H9 (cell line): ENCODE data around the gene COX7B. TPM values are rescaled to one million over a fixed set of nuclear protein-coding genes. Genes with fewer than 3 reads are reported as not detected.
"Not testable (repeated sequence)": the region's sequence is repeated elsewhere in the genome, so short reads cannot be mapped to it uniquely, and the experiment has no call there.

Experiments used
- DNase-seq: peaks from one replicate; pipeline ENCODE4 v3.0.0-alpha.2; 2017
- H2AFZ ChIP-seq: one replicate; pipeline ENCODE4 v1.6.1; 2013; ENCODE audit warnings: mild to moderate bottlenecking, low read length, control low read depth, moderate library complexity
- H2AK5ac ChIP-seq: 2 replicates; pipeline ENCODE4 v1.6.1; 2013; ENCODE audit warnings: low read length, control low read depth, mixed read lengths; ENCODE audit not compliant: insufficient read length
- H2BK120ac ChIP-seq: one replicate; pipeline ENCODE4 v1.6.1; 2013; ENCODE audit warnings: low read depth, mild to moderate bottlenecking, low read length, control low read depth, inconsistent platforms; ENCODE audit not compliant: poor library complexity, severe bottlenecking
- H2BK12ac ChIP-seq: 2 replicates; pipeline ENCODE4 v1.6.1; 2013; ENCODE audit warnings: low read length, control low read depth, mixed read lengths, low read depth; ENCODE audit not compliant: insufficient read length
- H2BK15ac ChIP-seq: 2 replicates; pipeline ENCODE4 v1.6.1; 2013; ENCODE audit warnings: low read depth, low read length, control low read depth
- H2BK20ac ChIP-seq: one replicate; pipeline ENCODE4 v1.6.1; 2013; ENCODE audit warnings: low read depth, mild to moderate bottlenecking, low read length, control low read depth, inconsistent platforms; ENCODE audit not compliant: poor library complexity, severe bottlenecking
- H2BK5ac ChIP-seq: 2 replicates; pipeline ENCODE4 v1.6.1; 2013; ENCODE audit warnings: low read length, control low read depth, mixed read lengths; ENCODE audit not compliant: insufficient read length
- H3K14ac ChIP-seq: 2 replicates; pipeline ENCODE4 v1.6.1; 2013; ENCODE audit warnings: low read length, control low read depth; ENCODE audit not compliant: insufficient read depth
- H3K18ac ChIP-seq: 2 replicates; pipeline ENCODE4 v1.6.1; 2013; ENCODE audit warnings: low read depth, mild to moderate bottlenecking, mixed read lengths, low read length, control low read depth; ENCODE audit not compliant: insufficient read length
- H3K23ac ChIP-seq: 2 replicates; pipeline ENCODE4 v1.6.1; 2013; ENCODE audit warnings: low read length, control low read depth, mixed read lengths, low read depth; ENCODE audit not compliant: insufficient read length
- H3K23me2 ChIP-seq: 2 replicates; pipeline ENCODE4 v1.6.1; 2013; ENCODE audit warnings: low read depth, mild to moderate bottlenecking, mixed read lengths, low read length, control low read depth; ENCODE audit not compliant: insufficient read length, poor library complexity, severe bottlenecking
- H3K27ac ChIP-seq: 2 replicates; pipeline ENCODE4 v1.5.1; 2013; ENCODE audit warnings: low read length, control low read depth, mixed read lengths, low read depth; ENCODE audit not compliant: insufficient read length
- H3K27me3 ChIP-seq: 2 replicates; pipeline ENCODE4 v1.6.1; 2013; ENCODE audit warnings: low read length, control low read depth, inconsistent platforms; ENCODE audit not compliant: insufficient read depth
- H3K4ac ChIP-seq: 2 replicates; pipeline ENCODE4 v1.6.1; 2013; ENCODE audit warnings: low read depth, mild to moderate bottlenecking, control low read depth, inconsistent platforms, low read length, moderate library complexity
- H3K4me1 ChIP-seq: 2 replicates; pipeline ENCODE4 v1.6.1; 2013; ENCODE audit warnings: low read length, control low read depth, inconsistent platforms; ENCODE audit not compliant: insufficient read depth
- H3K4me2 ChIP-seq: 2 replicates; pipeline ENCODE4 v1.6.1; 2013; ENCODE audit warnings: low read length, control low read depth, mixed read lengths; ENCODE audit not compliant: insufficient read length, insufficient read depth
- H3K56ac ChIP-seq: 2 replicates; pipeline ENCODE4 v1.6.1; 2013; ENCODE audit warnings: low read depth, mild to moderate bottlenecking, mixed read lengths, low read length, control low read depth; ENCODE audit not compliant: insufficient read length
- H3K79me1 ChIP-seq: 2 replicates; pipeline ENCODE4 v1.6.1; 2013; ENCODE audit warnings: low read depth, mild to moderate bottlenecking, moderate library complexity, low read length, control low read depth, inconsistent platforms; ENCODE audit not compliant: insufficient read depth, poor library complexity, severe bottlenecking
- H3K79me2 ChIP-seq: 2 replicates; pipeline ENCODE4 v1.6.1; 2013; ENCODE audit warnings: low read length, control low read depth, inconsistent platforms; ENCODE audit not compliant: insufficient read depth
- H3K9ac ChIP-seq: 2 replicates; pipeline ENCODE4 v1.6.1; 2013; ENCODE audit warnings: low read length, control low read depth, mixed read lengths; ENCODE audit not compliant: insufficient read length; ENCODE audit errors: extremely low read depth
- H3K9me3 ChIP-seq: one replicate; pipeline ENCODE4 v1.6.1; 2013; ENCODE audit warnings: low read depth, low read length, inconsistent platforms; ENCODE audit not compliant: control insufficient read depth
- H3T11ph ChIP-seq: one replicate; pipeline ENCODE4 v1.6.1; 2013; ENCODE audit warnings: mild to moderate bottlenecking, low read length, control low read depth, inconsistent platforms
- H4K20me1 ChIP-seq: one replicate; pipeline ENCODE4 v1.6.1; 2013; ENCODE audit not compliant: control insufficient read depth, insufficient read length, insufficient read depth
- H4K5ac ChIP-seq: 2 replicates; pipeline ENCODE4 v1.6.1; 2013; ENCODE audit warnings: low read depth, mild to moderate bottlenecking, mixed read lengths, low read length, control low read depth; ENCODE audit not compliant: insufficient read length
- H4K8ac ChIP-seq: replicated peaks from 2 replicates; pipeline ENCODE4 v1.6.1; 2013; ENCODE audit warnings: low read length, control low read depth, mixed read lengths, low read depth; ENCODE audit not compliant: insufficient read length
- H4K91ac ChIP-seq: 2 replicates; pipeline ENCODE4 v1.6.1; 2013; ENCODE audit warnings: low read depth, mild to moderate bottlenecking, moderate library complexity, mixed read lengths, low read length, control low read depth; ENCODE audit not compliant: insufficient read length
- H3K27ac Mint-ChIP-seq, 3 experiments: 2 replicates in 2 of 3; 3 replicates in 1 of 3; pipeline ENCODE4 v1.8.0; 2020 to 2021; ENCODE audit warnings: mixed read lengths in 3 of 3, mild to moderate bottlenecking in 1 of 3, moderate library complexity in 1 of 3
- H3K27me3 Mint-ChIP-seq: 2 replicates; pipeline ENCODE4 v1.8.0; 2021; ENCODE audit warnings: low read depth, mild to moderate bottlenecking, moderate library complexity, mixed read lengths
- H3K36me3 Mint-ChIP-seq, 3 experiments: 2 replicates in 2 of 3; 3 replicates in 1 of 3; pipeline ENCODE4 v1.8.0; 2020 to 2021; ENCODE audit warnings: low read depth in 3 of 3, mixed read lengths in 3 of 3; ENCODE audit not compliant: insufficient read depth in 1 of 3
- H3K4me1 Mint-ChIP-seq, 2 experiments: 2 replicates each; pipeline ENCODE4 v1.8.0; 2020; ENCODE audit warnings: mixed read lengths in 2 of 2
- H3K4me3 Mint-ChIP-seq, 2 experiments: 2 replicates in 1 of 2; 3 replicates in 1 of 2; pipeline ENCODE4 v1.8.0; 2020 to 2021; ENCODE audit warnings: mild to moderate bottlenecking in 2 of 2, mixed read lengths in 2 of 2, moderate library complexity in 1 of 2
- H3K9me3 Mint-ChIP-seq, 2 experiments: 2 replicates in 1 of 2; 3 replicates in 1 of 2; pipeline ENCODE4 v1.8.0; 2020; ENCODE audit warnings: mild to moderate bottlenecking in 2 of 2, mixed read lengths in 2 of 2, moderate library complexity in 1 of 2
- WGBS: extraction: QIAGEN DNeasy Blood & Tissue Kit; methylation state at CpG from one replicate; pipeline ENCODE4 v1.1.7; 2013; ENCODE audit warnings: missing lambda C conversion rate, low lambda C conversion rate, mixed read lengths; ENCODE audit not compliant: insufficient read length; ENCODE audit errors: extremely low coverage; 5-methylcytosine and 5-hydroxymethylcytosine counted together
- total RNA-seq: library from RNA; stranded (reverse); gene quantifications from 2 replicates; pipeline ENCODE4 v1.2.1, GENCODE V29; 2021
- TF ChIP-seq, protein P1 (sequence below): fragments of 200-600 bp; sonication (generic); conservative IDR thresholded peaks from 3 replicates; pipeline ENCODE4 v1.8.0; 2021; ENCODE audit warnings: antibody characterized with exemption, mild to moderate bottlenecking

The COX7B gene
- total RNA-seq, 1 experiment from 2014 or later, result 253 TPM

DNA sequence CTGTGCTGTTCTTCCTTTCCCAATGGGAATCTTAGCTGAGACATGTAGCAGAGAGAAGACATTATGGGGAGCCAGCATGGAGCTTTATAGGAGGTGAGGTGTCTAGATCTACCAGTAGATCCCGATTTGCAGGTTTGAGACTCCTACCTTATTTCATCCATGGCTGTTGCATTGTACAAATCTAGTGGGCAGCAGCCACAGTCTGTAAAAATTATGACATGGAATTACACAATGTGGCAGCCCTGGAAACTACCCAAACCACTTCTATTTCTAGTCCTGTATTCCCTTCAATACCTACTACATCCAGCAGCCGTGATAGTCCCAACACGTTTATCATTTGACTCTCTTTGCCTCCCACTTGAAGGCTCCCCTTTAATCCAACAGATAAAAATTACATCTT is 19.3 kb downstream of the COX7B start:
- no peak overlapping the region for H3K27ac Mint-ChIP-seq
- H2AFZ ChIP-seq, result no peak overlapping the region
- H2AK5ac ChIP-seq, result no peak overlapping the region

DNA sequence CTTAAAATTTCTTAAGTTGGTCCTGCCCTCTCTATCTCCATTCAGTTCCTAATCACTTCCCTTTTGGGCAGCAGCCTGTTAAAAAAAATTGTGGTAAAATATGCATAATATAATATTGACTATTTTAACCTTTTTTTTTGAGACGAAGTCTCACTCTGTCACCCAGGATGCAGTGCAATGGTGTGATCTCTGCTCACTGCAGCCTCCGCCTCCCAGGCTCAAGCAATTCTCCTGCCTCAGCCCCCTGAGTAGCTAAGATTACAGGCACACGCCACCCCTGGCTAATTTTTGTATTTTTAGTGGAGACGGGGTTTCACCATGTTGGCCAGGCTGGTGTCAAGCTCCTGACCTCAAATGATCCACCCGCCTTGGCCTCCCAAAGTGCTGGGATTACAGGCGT is 20.1 kb downstream of the COX7B start:
- not testable (repeated sequence) for H3K27me3 Mint-ChIP-seq, H2AK5ac ChIP-seq, H4K5ac ChIP-seq, H3K27ac Mint-ChIP-seq, H3T11ph ChIP-seq, DNase-seq, H3K9ac ChIP-seq, H3K4me1 ChIP-seq, H3K4me1 Mint-ChIP-seq, H3K27ac ChIP-seq, H2BK15ac ChIP-seq, H3K18ac ChIP-seq, H4K20me1 ChIP-seq, H3K23ac ChIP-seq, H2BK5ac ChIP-seq, H3K4me3 Mint-ChIP-seq, H2BK120ac ChIP-seq, H2BK20ac ChIP-seq, H3K36me3 Mint-ChIP-seq, H2AFZ ChIP-seq, H3K56ac ChIP-seq, H3K14ac ChIP-seq, H3K27me3 ChIP-seq, H3K4ac ChIP-seq, H3K79me2 ChIP-seq, H2BK12ac ChIP-seq, H3K79me1 ChIP-seq, H3K23me2 ChIP-seq, H4K91ac ChIP-seq, H4K8ac ChIP-seq, H3K4me2 ChIP-seq
- H3K9me3 Mint-ChIP-seq, result peaks cover 40 to 47% of the 10 kb centered on the region in 2 experiments
- no CpG with 5 or more reads among the region's 6 CpGs for WGBS
- H3K9me3 ChIP-seq, result peaks cover 31% of the 10 kb centered on the region

More for the DNA sequence above, 19.3 kb downstream of the COX7B start:
- H3K36me3 Mint-ChIP-seq, result peaks cover 0 to 4% (median 3%) of the 10 kb centered on the region in 3 experiments; a peak in 2 of 7 replicates
- Histone ChIP-seq H3K9me3 (peaks cover 31% of the 10 kb centered on the region), H3K14ac (no peak overlapping the region), H2BK120ac (no peak overlapping the region), H2BK15ac (no peak overlapping the region), H4K8ac (no peak overlapping the region), H3K79me1 (no peaks in the 10 kb centered on the region), H3K23me2 (no peaks in the 10 kb centered on the region), H3K27me3 (no peaks in the 10 kb centered on the region), H4K91ac (no peak overlapping the region), H3K9ac (no peak overlapping the region), H2BK12ac (no peak overlapping the region), H3K18ac (no peak overlapping the region), H4K5ac (no peak overlapping the region), H2BK20ac (no peak overlapping the region), H3K79me2 (no peaks in the 10 kb centered on the region), H3K4me2 (no peak overlapping the region), H4K20me1 (no peaks in the 10 kb centered on the region), H3K4me1 (no peaks in the 10 kb centered on the region), H3K27ac (no peak overlapping the region), H3T11ph (no peak overlapping the region), H3K23ac (no peak overlapping the region), H2BK5ac (no peak overlapping the region), H3K4ac (no peak overlapping the region), H3K56ac (no peak overlapping the region)
- no peaks in the 10 kb centered on the region for H3K27me3 Mint-ChIP-seq
- H3K4me1 Mint-ChIP-seq, result no peaks in the 10 kb centered on the region
- no CpG with 5 or more reads among the region's 3 CpGs for WGBS
- TF ChIP-seq, protein P1, sequence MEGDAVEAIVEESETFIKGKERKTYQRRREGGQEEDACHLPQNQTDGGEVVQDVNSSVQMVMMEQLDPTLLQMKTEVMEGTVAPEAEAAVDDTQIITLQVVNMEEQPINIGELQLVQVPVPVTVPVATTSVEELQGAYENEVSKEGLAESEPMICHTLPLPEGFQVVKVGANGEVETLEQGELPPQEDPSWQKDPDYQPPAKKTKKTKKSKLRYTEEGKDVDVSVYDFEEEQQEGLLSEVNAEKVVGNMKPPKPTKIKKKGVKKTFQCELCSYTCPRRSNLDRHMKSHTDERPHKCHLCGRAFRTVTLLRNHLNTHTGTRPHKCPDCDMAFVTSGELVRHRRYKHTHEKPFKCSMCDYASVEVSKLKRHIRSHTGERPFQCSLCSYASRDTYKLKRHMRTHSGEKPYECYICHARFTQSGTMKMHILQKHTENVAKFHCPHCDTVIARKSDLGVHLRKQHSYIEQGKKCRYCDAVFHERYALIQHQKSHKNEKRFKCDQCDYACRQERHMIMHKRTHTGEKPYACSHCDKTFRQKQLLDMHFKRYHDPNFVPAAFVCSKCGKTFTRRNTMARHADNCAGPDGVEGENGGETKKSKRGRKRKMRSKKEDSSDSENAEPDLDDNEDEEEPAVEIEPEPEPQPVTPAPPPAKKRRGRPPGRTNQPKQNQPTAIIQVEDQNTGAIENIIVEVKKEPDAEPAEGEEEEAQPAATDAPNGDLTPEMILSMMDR, result no peak
- no peak overlapping the region for H3K4me3 Mint-ChIP-seq
- peaks cover 39 to 45% of the 10 kb centered on the region in 2 experiments for H3K9me3 Mint-ChIP-seq
- no peak for DNase-seq
